DOHH2 (cell line): Measurements from ENCODE around the gene CMTM4.

Source experiments
- H3F3A ChIP-seq: fragments of 200-600 bp; sonication (generic), shearing (Covaris generic); 2 replicates; pipeline ENCODE4 v1.6.0; 2016; ENCODE audit warnings: antibody characterized with exemption, mild to moderate bottlenecking; ENCODE audit not compliant: control insufficient read depth, insufficient read depth
- H3K27ac ChIP-seq: fragments of 200-600 bp; sonication (generic); 2 replicates; pipeline ENCODE4 v1.5.1; 2014; ENCODE audit warnings: low read depth, mild to moderate bottlenecking, low read length, moderate library complexity
- H3K27me3 ChIP-seq: fragments of 200-600 bp; sonication (generic); 2 replicates; pipeline ENCODE4 v1.6.1; 2014; ENCODE audit warnings: mild to moderate bottlenecking, low read length, mixed read lengths; ENCODE audit not compliant: control insufficient read depth
- H3K36me3 ChIP-seq: fragments of 200-600 bp; sonication (generic); 2 replicates; pipeline ENCODE4 v1.6.1; 2014; ENCODE audit warnings: mild to moderate bottlenecking, low read length, moderate library complexity, mixed read lengths; ENCODE audit not compliant: control insufficient read depth
- H3K4me1 ChIP-seq: fragments of 200-600 bp; sonication (generic); 2 replicates; pipeline ENCODE4 v1.6.1; 2014; ENCODE audit warnings: mild to moderate bottlenecking, low read length, mixed read lengths; ENCODE audit not compliant: control insufficient read depth
- H3K4me2 ChIP-seq: fragments of 200-600 bp; sonication (generic); 2 replicates; pipeline ENCODE4 v1.6.0; 2014; ENCODE audit warnings: mild to moderate bottlenecking, low read length, moderate library complexity
- H3K4me3 ChIP-seq: fragments of 200-600 bp; sonication (generic); 2 replicates; pipeline ENCODE4 v1.5.1; 2014; ENCODE audit warnings: mild to moderate bottlenecking, low read length, mixed read lengths
- H3K79me2 ChIP-seq: fragments of 200-600 bp; sonication (generic); 2 replicates; pipeline ENCODE4 v1.6.1; 2014; ENCODE audit warnings: mild to moderate bottlenecking, low read length, mixed read lengths; ENCODE audit not compliant: control insufficient read depth
- H3K9me2 ChIP-seq: fragments of 200-600 bp; sonication (generic); replicated peaks from 2 replicates; pipeline ENCODE4 v1.6.1; 2014; ENCODE audit warnings: mild to moderate bottlenecking, low read length, mixed read lengths; ENCODE audit not compliant: control insufficient read depth
- H3K9me3 ChIP-seq: fragments of 200-600 bp; sonication (generic); 2 replicates; pipeline ENCODE4 v1.6.1; 2014; ENCODE audit warnings: antibody characterized with exemption, low read length, mixed read lengths; ENCODE audit not compliant: control insufficient read depth, insufficient read depth
- H4K20me1 ChIP-seq: fragments of 200-600 bp; sonication (generic); 2 replicates; pipeline ENCODE4 v1.6.0; 2014; ENCODE audit warnings: low read depth, mild to moderate bottlenecking, antibody characterized with exemption, low read length, moderate library complexity; ENCODE audit not compliant: control insufficient read depth, insufficient read depth
- EZH2phosphoT487 ChIP-seq: fragments of 200-600 bp; sonication (generic); IDR thresholded peaks from 2 replicates; pipeline ENCODE4 v1.6.1; 2017; ENCODE audit warnings: borderline replicate concordance, mild to moderate bottlenecking, antibody characterized with exemption, low read length, moderate library complexity, mixed read lengths
- TF ChIP-seq, protein P1 (sequence below): fragments of 200-600 bp; sonication (generic); IDR thresholded peaks from one replicate; pipeline ENCODE4 v1.5.1; 2014; ENCODE audit warnings: antibody characterized with exemption, mild to moderate bottlenecking, low read depth, low read length; ENCODE audit not compliant: poor library complexity, severe bottlenecking

The CMTM4 gene

DNA sequence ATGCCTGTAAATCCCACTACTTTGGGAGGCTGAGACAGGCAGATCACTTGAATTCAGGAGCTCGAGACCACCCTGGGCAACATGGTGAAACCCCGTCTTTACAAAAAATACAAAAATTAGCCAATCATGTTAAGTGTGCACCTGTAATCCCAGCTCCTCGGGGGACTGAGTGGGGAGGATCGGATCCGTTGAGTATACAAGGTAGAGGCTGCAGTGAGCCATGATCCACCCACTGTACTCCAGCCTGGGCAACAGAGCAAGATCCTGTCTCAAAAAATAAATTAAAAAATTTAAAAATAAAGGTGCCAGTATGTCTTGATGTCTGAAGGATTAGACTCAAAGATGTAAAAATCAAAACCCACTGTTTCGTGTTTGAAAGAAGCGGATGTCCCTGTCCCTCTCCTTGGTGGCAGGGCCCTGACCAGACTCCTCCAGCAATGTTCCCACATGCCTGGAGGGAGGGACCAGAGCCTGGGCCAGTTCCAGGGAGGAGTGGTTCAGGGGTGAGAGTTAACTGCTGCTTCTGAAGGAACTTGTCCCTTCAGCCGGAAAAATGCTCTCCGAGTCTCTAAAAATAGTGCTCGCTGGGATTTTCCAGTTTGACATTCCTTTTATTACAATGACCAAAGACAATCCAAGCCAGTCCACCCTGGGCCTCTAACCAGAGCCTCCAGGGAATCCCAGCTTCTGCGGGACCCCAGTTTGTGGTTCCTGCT lies 9.4 kb upstream of the CMTM4 start:
- TF ChIP-seq, protein P1, sequence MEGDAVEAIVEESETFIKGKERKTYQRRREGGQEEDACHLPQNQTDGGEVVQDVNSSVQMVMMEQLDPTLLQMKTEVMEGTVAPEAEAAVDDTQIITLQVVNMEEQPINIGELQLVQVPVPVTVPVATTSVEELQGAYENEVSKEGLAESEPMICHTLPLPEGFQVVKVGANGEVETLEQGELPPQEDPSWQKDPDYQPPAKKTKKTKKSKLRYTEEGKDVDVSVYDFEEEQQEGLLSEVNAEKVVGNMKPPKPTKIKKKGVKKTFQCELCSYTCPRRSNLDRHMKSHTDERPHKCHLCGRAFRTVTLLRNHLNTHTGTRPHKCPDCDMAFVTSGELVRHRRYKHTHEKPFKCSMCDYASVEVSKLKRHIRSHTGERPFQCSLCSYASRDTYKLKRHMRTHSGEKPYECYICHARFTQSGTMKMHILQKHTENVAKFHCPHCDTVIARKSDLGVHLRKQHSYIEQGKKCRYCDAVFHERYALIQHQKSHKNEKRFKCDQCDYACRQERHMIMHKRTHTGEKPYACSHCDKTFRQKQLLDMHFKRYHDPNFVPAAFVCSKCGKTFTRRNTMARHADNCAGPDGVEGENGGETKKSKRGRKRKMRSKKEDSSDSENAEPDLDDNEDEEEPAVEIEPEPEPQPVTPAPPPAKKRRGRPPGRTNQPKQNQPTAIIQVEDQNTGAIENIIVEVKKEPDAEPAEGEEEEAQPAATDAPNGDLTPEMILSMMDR: no peak
- TF ChIP-seq EZH2phosphoT487: no peak
- H3K4me2 ChIP-seq: no peak overlapping the region

DNA sequence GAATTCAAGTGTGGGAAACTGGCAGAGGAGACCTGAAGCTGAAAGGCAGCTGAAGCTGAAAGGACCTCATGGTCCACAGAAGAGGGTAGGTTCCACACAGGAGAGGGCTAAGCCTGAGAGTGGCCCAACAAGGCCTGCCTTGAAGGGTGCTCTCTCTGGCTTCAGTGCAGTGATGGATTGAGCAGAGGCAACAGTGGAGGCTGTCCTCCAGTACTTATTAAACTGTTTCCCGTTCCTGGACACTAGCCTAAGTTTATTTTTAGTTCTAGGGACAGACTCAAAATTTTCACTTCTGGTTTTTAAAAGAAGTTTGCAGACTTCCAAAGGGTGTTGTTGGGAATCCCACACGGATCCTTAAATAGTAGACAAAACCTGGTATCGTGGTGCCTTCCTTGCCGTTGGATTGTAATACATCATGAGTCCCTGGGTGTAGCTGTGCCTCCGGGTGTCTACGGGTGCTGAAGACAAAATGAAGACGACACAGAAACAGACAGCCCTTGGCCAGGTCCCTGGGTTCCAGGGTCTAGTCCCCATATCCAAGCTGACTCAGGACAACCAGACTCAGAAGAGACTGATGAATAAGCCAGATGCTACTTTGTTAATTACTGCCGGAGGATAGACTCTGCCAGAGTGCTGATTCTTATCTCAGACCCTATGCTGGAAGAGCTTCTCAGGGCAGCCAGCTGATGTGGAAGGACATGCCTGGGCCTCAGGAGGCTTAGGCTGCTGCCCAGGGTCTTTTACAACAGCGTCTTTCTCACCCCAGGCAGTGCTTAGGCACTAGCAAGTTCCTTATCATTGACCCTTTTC lies 7.1 kb upstream of the CMTM4 start:
- no peaks in the 10 kb centered on the region for H3K79me2 ChIP-seq
- no peaks in the 10 kb centered on the region for H3K36me3 ChIP-seq
- H3K4me3 ChIP-seq: no peak overlapping the region
- peaks cover 11% of the 10 kb centered on the region for H3K4me1 ChIP-seq
- H3K27ac ChIP-seq: no peak overlapping the region
- no peaks in the 10 kb centered on the region for H4K20me1 ChIP-seq
- TF ChIP-seq, protein P1: no peak
- no peak for TF ChIP-seq EZH2phosphoT487
- no peaks in the 10 kb centered on the region for H3K9me2 ChIP-seq
- no peaks in the 10 kb centered on the region for H3F3A ChIP-seq
- peaks cover 4% of the 10 kb centered on the region; the same call in 1 of the 2 replicates for H3K27me3 ChIP-seq
- no peak overlapping the region for H3K4me2 ChIP-seq
- H3K9me3 ChIP-seq: no peaks in the 10 kb centered on the region

More for the DNA sequence above, 9.4 kb upstream of the CMTM4 start:
- H3F3A ChIP-seq: no peaks in the 10 kb centered on the region
- no peaks in the 10 kb centered on the region for H3K36me3 ChIP-seq
- no peaks in the 10 kb centered on the region for H4K20me1 ChIP-seq
- no peaks in the 10 kb centered on the region for H3K9me2 ChIP-seq
- H3K4me3 ChIP-seq: no peak overlapping the region
- peaks cover 4% of the 10 kb centered on the region; the same call in 1 of the 2 replicates for H3K27me3 ChIP-seq
- H3K4me1 ChIP-seq: peaks cover 3% of the 10 kb centered on the region
- no peak overlapping the region for H3K27ac ChIP-seq
- no peaks in the 10 kb centered on the region for H3K79me2 ChIP-seq
- H3K9me3 ChIP-seq: no peaks in the 10 kb centered on the region

DNA sequence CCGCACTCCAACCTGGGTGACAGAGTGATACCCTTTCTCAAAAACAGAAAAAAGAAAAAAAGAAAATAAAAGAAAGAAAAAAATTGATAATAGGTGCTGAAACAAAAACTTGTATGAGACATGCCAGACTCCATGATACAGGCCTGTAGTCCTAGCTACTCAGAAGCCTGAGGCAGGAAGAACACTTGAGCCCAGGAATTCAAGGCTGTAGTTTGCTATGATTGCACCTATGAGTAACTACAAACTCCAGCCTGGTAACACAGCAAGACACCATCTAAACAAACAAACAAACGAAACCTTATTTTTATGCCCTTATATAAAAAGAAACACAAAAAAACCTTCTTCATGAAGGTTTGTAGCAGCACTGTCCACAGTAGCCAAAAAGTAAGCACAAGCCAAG lies 5.0 kb upstream of the CMTM4 start:
- no peak for TF ChIP-seq EZH2phosphoT487
- TF ChIP-seq, protein P1: no peak
- no peaks in the 10 kb centered on the region for H3K9me2 ChIP-seq
- no peaks in the 10 kb centered on the region for H3K9me3 ChIP-seq
- no peak overlapping the region for H3K27ac ChIP-seq
- H3K4me3 ChIP-seq: no peak overlapping the region
- H3F3A ChIP-seq: no peaks in the 10 kb centered on the region
- H3K79me2 ChIP-seq: no peaks in the 10 kb centered on the region
- no peak overlapping the region for H3K4me2 ChIP-seq
- peaks cover 17% of the 10 kb centered on the region for H3K27me3 ChIP-seq
- H3K36me3 ChIP-seq: no peaks in the 10 kb centered on the region
- H4K20me1 ChIP-seq: no peaks in the 10 kb centered on the region
- peaks cover 18% of the 10 kb centered on the region for H3K4me1 ChIP-seq
